ENCODE data around the gene TOM1L2. TPM values are rescaled to one million over a fixed set of nuclear protein-coding genes. Genes with fewer than 3 reads are reported as not detected.
"Not testable (repeated sequence)": the region's sequence is repeated elsewhere in the genome, so short reads cannot be mapped to it uniquely, and the experiment has no call there.

Gene TOM1L2
- total and polyA plus RNA-seq, 8 donors: 13.3 to 154 (median 41.1) TPM

DNA sequence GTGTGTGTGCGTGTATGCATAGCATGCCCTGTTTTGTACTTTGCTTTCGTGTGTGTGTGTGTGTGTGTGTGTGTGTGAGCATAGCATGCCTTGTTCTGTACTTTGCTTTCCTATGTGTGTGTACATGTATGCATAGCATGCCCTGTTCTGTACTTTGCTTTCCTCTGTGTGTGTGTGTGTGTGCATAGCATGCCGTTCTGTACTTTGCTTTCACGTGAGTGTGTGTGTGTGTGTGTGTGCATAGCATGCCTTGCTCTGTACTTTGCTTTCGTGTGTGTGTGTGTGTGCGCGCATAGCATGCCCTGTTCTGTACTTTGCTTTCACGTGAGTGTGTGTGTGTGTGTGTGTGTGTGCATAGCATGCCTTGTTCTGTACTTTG is 27.8 kb upstream of the TOM1L2 start:
- 50 to 74% (median 57%) methylated on average over 8 of the region's 8 CpGs for WGBS, 5 donors
- TF ChIP-seq, protein P1, sequence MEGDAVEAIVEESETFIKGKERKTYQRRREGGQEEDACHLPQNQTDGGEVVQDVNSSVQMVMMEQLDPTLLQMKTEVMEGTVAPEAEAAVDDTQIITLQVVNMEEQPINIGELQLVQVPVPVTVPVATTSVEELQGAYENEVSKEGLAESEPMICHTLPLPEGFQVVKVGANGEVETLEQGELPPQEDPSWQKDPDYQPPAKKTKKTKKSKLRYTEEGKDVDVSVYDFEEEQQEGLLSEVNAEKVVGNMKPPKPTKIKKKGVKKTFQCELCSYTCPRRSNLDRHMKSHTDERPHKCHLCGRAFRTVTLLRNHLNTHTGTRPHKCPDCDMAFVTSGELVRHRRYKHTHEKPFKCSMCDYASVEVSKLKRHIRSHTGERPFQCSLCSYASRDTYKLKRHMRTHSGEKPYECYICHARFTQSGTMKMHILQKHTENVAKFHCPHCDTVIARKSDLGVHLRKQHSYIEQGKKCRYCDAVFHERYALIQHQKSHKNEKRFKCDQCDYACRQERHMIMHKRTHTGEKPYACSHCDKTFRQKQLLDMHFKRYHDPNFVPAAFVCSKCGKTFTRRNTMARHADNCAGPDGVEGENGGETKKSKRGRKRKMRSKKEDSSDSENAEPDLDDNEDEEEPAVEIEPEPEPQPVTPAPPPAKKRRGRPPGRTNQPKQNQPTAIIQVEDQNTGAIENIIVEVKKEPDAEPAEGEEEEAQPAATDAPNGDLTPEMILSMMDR (IDR thresholded peaks at IDR 0.05): no peak
- TF ChIP-seq EP300 (IDR thresholded peaks at IDR 0.05): no peak
- Histone ChIP-seq H3K36me3 (peaks cover 0 to 9% (median 2%) of the 10 kb centered on the region in 4 donors), H3K27me3 (no peaks in the 10 kb centered on the region), H3K4me1 (no peaks in the 10 kb centered on the region), H3K27ac (no peak overlapping the region), H3K9me3 (no peaks in the 10 kb centered on the region), H3K4me3 (no peak overlapping the region)
- intact Hi-C loops (cut with DNase I; ENCODE audit: low total_unique reads): no loop called here
- DNase-seq: peak in 1 of 2 donors; percentile 32

DNA sequence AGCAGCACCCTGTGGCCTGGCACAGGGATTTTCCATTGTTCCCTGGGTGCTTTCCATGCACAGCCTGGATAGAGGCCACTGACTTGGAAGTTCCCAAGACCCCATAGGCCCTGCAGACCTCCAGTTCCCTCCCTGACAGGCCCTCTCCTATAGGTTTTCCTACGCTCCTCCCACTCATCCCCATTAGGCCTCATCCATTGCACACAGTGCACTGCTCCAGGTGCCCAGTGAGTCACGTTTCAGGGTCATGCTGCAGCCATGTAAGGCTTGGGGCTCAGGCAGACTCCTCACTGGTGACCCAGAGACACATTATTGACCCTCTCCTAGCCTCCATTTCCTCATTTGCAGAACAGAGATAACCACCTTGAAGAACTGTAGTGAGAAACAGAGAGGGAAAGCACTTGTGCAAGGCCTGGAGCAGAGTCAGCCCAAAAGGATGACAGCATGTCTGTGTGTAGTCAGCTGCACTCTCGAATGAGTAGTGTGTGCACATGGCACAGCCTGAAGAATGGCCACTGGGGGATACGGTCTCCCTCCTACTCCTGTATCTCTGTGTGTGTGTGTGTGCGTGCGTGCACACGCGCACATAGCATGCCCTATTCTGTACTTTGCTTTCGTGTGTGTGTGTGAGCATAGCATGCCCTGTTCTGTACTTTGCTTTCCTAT is 27.3 kb upstream of the TOM1L2 start:
- Histone ChIP-seq H3K4me3 (no peak overlapping the region), H3K9me3 (no peaks in the 10 kb centered on the region), H3K27me3 (no peaks in the 10 kb centered on the region), H3K36me3 (peaks cover 0 to 4% (median 1%) of the 10 kb centered on the region in 4 donors), H3K27ac (no peak overlapping the region), H3K4me1 (no peaks in the 10 kb centered on the region)
- peak in 1 of 2 donors; percentile 19 for DNase-seq
- WGBS, 5 donors: 78 to 87% (median 84%) methylated on average over 9 of the region's 9 CpGs
- TF ChIP-seq EP300 (IDR thresholded peaks at IDR 0.05) (no peak), POLR2AphosphoS5 (IDR thresholded peaks at IDR 0.05) (no peak), POLR2A (IDR thresholded peaks at IDR 0.05) (no peak)
- TF ChIP-seq, protein P1 (IDR thresholded peaks at IDR 0.05): no peak
- intact Hi-C loops (cut with DNase I; ENCODE audit: low total_unique reads): no loop called here

DNA sequence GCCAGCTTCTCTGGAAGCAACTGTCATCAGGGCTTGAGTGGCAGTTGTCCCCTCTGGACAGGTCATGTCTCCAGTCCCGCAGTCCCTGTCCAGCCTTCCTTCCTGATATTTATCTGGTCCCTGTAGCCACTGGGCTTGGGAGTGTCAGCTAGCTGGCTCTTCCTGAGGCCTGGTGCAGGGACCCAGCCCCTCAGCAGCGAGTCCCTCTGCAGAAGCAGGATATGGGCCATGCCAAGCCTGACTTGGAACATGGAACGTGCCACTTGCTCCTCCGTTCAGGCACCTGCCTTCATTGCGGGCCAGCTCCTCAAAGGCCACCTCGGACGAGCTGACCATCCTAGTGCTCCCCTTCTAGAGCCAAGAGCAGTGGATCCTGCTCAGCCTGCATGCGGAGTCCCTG is 26.7 kb upstream of the TOM1L2 start:
- no peak overlapping the region for H3K27ac ChIP-seq

DNA sequence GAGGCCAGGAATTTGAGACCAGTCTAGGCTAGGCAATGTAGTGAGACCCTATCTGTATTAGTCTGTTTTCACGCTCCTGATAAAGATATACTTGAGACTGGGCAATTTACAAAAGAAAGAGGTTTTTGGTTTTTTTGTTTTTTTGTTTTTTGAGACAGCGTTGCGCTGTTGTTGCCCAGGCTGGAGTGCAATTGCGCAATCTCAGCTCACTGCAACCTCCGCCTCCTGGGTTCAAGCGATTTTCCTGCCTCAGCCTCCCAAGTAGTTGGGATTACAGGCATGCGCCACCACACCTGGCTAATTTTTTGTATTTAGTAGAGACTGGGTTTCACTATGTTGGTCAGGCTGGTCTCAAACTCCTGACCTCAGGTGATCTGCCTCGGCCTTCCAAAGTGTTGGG is 23.7 kb upstream of the TOM1L2 start:
- H3K9me3 ChIP-seq; H3K27me3 ChIP-seq; H3K4me1 ChIP-seq; intact Hi-C loops (cut with DNase I; ENCODE audit: low total_unique reads); H3K4me3 ChIP-seq; H3K27ac ChIP-seq; DNase-seq; H3K36me3 ChIP-seq: not testable (repeated sequence)
- WGBS, 5 donors: 91 to 97% (median 95%) methylated on average over 8 of the region's 8 CpGs

More for the DNA sequence above, 26.7 kb upstream of the TOM1L2 start:
- intact Hi-C loops (cut with DNase I; ENCODE audit: low total_unique reads): no loop called here
- no peak overlapping the region for H3K4me3 ChIP-seq
- 91 to 98% (median 95%) methylated on average over 8 of the region's 8 CpGs for WGBS, 5 donors
- no peak for TF ChIP-seq POLR2AphosphoS5 (IDR thresholded peaks at IDR 0.05)
- no peak for TF ChIP-seq EP300 (IDR thresholded peaks at IDR 0.05)
- no peak for TF ChIP-seq POLR2A (IDR thresholded peaks at IDR 0.05)
- TF ChIP-seq, protein P1 (IDR thresholded peaks at IDR 0.05): no peak
- peaks cover 0 to 5% (median 0%) of the 10 kb centered on the region in 4 donors for H3K4me1 ChIP-seq
- no peaks in the 10 kb centered on the region for H3K36me3 ChIP-seq
- no peaks in the 10 kb centered on the region for H3K9me3 ChIP-seq
- no peaks in the 10 kb centered on the region for H3K27me3 ChIP-seq
- no peak for DNase-seq

Measured in stomach (tissue), 9 donors.